Glutamatergic neuron (in vitro differentiated cells): Measurements from ENCODE around the gene GADD45GIP1. TPM values are rescaled to one million over a fixed set of nuclear protein-coding genes. Genes with fewer than 3 reads are reported as not detected.
A peak's percentile ranks its signal among the peaks of the same experiment; 100 is the strongest.

ENCODE experiments used
- DNase-seq: peaks from one replicate; pipeline ENCODE4 v3.0.0; 2022
- H3K27ac Mint-ChIP-seq: one replicate; pipeline ENCODE4 v1.8.0; 2020; ENCODE audit warnings: mild to moderate bottlenecking, mixed read lengths, inconsistent platforms; ENCODE audit not compliant: unreplicated experiment
- H3K27me3 Mint-ChIP-seq: one replicate; pipeline ENCODE4 v1.8.0; 2020; ENCODE audit warnings: mild to moderate bottlenecking, moderate library complexity, mixed read lengths, inconsistent platforms; ENCODE audit not compliant: unreplicated experiment
- H3K36me3 Mint-ChIP-seq: one replicate; pipeline ENCODE4 v1.8.0; 2020; ENCODE audit warnings: mild to moderate bottlenecking, mixed read lengths, inconsistent platforms; ENCODE audit not compliant: unreplicated experiment
- H3K4me1 Mint-ChIP-seq: one replicate; pipeline ENCODE4 v1.8.0; 2020; ENCODE audit warnings: mild to moderate bottlenecking, low read depth, mixed read lengths, inconsistent platforms; ENCODE audit not compliant: unreplicated experiment
- H3K4me3 Mint-ChIP-seq: one replicate; pipeline ENCODE4 v1.8.0; 2020; ENCODE audit warnings: mild to moderate bottlenecking, mixed read lengths, inconsistent platforms; ENCODE audit not compliant: unreplicated experiment
- H3K9me3 Mint-ChIP-seq: one replicate; pipeline ENCODE4 v1.8.0; 2020; ENCODE audit warnings: mild to moderate bottlenecking, moderate library complexity, mixed read lengths, inconsistent platforms; ENCODE audit not compliant: unreplicated experiment
- long read RNA-seq: library from polyadenylated mRNA; unstranded; transcript quantifications from one replicate; pipeline ENCODE4 v2.0.0, GENCODE V29; 2020; ENCODE audit not compliant: unreplicated experiment
- total RNA-seq: library from RNA; stranded (reverse); fragmentation: NEBNext Ultra II Directional; extraction: Animal tissue kit (Norgen Biotek cat#: 25700); gene quantifications from one replicate; pipeline ENCODE4 v1.2.1, GENCODE V29; 2021; ENCODE audit not compliant: unreplicated experiment
- TF ChIP-seq, protein P1 (sequence below): fragments of 200-600 bp; sonication (generic); IDR thresholded peaks from one replicate; pipeline ENCODE4 v1.5.0; 2021; ENCODE audit not compliant: partially characterized antibody, unreplicated experiment

GADD45GIP1 gene
- 28.8 TPM for total RNA-seq
- long read RNA-seq, transcript GADD45GIP1-201 (2 exons, 1,782 nt) = major isoform, 138 of 202 reads
- long read RNA-seq, partial matches to known transcripts = 0 of 202 reads
- long read RNA-seq, other reads (novel, unspliced or antisense) = 64 of 202 reads

DNA sequence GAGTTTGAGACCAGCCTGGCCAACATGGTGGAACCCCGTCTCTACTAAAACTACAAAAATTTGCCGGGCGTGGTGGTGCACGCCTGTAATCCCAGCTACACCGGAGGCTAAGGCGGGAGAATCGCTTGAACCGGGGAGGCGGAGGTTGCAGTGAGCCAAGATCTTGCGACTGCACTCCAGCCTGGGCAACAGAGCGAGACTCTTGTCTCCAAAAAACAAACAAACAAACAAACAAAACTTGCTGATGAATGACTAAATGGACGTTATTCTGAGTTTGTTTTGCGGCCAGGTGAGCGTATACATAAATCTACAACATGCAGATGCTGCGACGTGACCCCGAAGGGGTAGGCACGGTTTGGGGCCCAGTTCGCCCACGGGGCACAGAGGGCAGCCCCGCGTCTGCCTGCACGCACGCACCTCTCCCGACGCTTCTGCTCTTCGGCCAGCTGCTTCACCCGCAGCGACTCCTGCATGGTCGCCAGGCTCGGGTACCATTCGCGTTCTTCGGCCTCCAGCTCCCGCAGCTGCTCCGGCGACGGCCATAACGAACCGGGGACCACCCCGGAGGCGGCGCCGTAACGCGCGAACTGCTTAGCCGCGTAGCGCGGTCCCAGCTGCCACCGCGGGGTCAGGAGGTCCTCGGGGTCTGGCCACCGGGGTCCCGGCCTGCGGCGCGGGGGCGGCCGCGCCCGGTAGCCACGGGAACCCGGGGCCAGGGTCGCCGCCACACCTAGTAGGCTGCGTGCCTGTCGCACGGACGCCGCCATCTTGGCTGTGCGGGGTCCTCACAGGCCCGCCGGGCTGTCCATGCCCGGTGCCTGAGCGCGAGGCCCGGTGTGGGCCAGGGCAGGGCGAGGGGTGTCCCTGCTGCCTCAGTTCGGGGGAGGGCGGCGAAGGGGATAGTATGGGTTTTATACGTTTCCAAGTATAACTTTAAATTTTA lies at the start of gene GADD45GIP1:
GADD45GIP1 (minus strand) TSS at position 778 of the 943 bp plus-strand sequence; CDS start at position 767, 11 bp downstream.
- peak within 1 kb of the TSS; percentile 95 for H3K4me3 Mint-ChIP-seq
- H3K9me3 Mint-ChIP-seq = peaks cover 5% of the 10 kb centered on the region
- H3K27me3 Mint-ChIP-seq = peaks cover 7% of the 10 kb centered on the region
- DNase-seq = peak; percentile 87
- TF ChIP-seq, protein P1, sequence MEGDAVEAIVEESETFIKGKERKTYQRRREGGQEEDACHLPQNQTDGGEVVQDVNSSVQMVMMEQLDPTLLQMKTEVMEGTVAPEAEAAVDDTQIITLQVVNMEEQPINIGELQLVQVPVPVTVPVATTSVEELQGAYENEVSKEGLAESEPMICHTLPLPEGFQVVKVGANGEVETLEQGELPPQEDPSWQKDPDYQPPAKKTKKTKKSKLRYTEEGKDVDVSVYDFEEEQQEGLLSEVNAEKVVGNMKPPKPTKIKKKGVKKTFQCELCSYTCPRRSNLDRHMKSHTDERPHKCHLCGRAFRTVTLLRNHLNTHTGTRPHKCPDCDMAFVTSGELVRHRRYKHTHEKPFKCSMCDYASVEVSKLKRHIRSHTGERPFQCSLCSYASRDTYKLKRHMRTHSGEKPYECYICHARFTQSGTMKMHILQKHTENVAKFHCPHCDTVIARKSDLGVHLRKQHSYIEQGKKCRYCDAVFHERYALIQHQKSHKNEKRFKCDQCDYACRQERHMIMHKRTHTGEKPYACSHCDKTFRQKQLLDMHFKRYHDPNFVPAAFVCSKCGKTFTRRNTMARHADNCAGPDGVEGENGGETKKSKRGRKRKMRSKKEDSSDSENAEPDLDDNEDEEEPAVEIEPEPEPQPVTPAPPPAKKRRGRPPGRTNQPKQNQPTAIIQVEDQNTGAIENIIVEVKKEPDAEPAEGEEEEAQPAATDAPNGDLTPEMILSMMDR = no peak
- peaks cover 23% of the 10 kb centered on the region for H3K4me1 Mint-ChIP-seq
- H3K36me3 Mint-ChIP-seq = no peaks in the 10 kb centered on the region
- peak within 1 kb of the TSS; percentile 84 for H3K27ac Mint-ChIP-seq

DNA sequence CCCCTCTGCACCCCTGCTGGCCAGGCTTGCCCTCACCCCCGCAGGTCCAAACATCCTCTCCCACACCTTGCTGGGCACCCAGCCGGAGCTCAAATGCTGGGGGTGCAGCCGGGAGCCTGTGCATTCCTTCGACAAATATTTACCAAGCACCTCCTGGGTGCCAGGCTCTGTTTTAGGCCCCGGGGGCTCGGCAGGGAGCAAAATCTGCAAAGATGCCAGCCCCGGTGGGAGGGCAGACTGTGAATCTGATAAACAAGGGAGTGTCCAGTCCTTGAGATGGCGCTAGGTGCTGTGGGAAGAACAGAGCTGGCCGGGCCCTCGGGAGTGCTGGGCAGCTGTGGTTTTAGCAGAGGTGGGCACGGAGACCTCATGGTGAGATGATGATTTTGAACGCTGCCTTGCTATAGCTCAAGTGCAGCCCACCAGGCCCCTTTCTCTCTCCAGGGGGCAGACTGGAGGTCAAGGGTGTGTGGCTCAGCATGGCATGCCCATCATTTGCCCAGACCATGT lies 48.9 kb upstream of the GADD45GIP1 start:
- H3K4me1 Mint-ChIP-seq = peaks cover 2% of the 10 kb centered on the region
- peaks cover 20% of the 10 kb centered on the region for H3K27me3 Mint-ChIP-seq
- DNase-seq = no peak
- H3K36me3 Mint-ChIP-seq = no peaks in the 10 kb centered on the region
- TF ChIP-seq, protein P1 = peak; percentile 4
- no peak overlapping the region for H3K27ac Mint-ChIP-seq
- H3K4me3 Mint-ChIP-seq = no peak overlapping the region
- H3K9me3 Mint-ChIP-seq = peaks cover 4% of the 10 kb centered on the region

DNA sequence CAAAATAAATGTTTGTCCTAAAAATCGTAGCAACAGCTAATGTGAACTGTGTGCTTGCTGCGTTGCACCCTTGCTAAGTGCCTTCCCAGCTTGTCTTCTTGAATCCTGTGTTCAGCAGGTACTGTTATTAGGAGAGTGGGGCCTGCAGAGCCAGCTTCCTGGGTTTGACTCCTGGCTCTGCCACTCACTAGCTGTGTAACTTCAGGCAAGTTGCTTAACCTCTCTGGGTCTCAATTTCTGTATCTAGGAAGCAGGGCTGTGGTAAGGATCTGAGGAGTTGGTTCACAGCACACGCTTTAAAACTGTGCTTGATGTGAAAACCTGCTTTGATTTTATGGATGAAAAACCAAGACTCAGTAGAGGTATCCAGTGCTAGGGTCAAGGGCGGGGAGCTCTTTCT lies 48.2 kb upstream of the GADD45GIP1 start:
- no peak for DNase-seq
- no peak overlapping the region for H3K4me3 Mint-ChIP-seq
- H3K27ac Mint-ChIP-seq = no peak overlapping the region
- peaks cover 2% of the 10 kb centered on the region for H3K4me1 Mint-ChIP-seq
- peaks cover 19% of the 10 kb centered on the region for H3K27me3 Mint-ChIP-seq
- no peaks in the 10 kb centered on the region for H3K36me3 Mint-ChIP-seq
- H3K9me3 Mint-ChIP-seq = peaks cover 4% of the 10 kb centered on the region
- TF ChIP-seq, protein P1 = no peak

DNA sequence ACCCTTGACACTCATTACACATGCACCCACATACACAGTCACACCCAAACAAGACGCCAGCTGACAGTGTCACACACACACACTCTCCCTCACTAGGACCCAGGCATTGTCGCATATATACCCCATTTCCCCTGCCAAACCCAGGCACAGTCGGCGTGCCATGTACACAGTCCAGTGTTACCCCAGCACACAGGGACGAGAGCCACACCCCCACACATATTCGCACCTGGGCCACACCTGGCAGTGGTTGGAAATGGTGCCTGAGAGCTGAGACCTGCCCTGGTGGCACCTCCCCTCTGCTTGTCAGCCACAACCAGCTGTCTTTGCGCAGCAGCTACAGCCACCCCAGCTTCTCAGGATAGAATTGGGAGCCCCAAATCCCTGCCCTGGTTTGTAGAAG lies 47.2 kb upstream of the GADD45GIP1 start:
- no peaks in the 10 kb centered on the region for H3K36me3 Mint-ChIP-seq
- H3K27ac Mint-ChIP-seq = no peak overlapping the region
- DNase-seq = no peak
- H3K4me3 Mint-ChIP-seq = no peak overlapping the region
- TF ChIP-seq, protein P1 = no peak
- H3K4me1 Mint-ChIP-seq = peaks cover 2% of the 10 kb centered on the region
- H3K9me3 Mint-ChIP-seq = peaks cover 2% of the 10 kb centered on the region
- H3K27me3 Mint-ChIP-seq = peaks cover 22% of the 10 kb centered on the region

DNA sequence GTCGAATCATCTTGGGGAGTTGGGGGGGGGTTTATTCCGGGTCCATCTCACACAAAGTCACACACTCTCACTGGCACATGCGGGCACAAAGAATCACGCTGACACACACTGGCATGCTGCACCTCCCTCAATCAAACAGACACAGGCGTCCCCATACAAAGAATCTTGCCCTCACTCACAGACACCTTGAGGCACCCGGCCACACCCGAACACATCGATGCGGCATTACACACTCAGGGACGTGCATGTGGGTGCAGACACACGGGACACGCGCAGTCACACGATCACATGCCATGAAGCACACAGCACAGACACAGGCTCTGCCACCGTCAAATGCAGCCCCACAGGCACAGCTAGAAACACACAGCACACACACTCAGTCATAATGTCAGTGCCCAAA lies 46.1 kb upstream of the GADD45GIP1 start:
- no peak overlapping the region for H3K4me3 Mint-ChIP-seq
- H3K27ac Mint-ChIP-seq = no peak overlapping the region
- peaks cover 6% of the 10 kb centered on the region for H3K9me3 Mint-ChIP-seq
- peaks cover 21% of the 10 kb centered on the region for H3K27me3 Mint-ChIP-seq
- TF ChIP-seq, protein P1 = no peak
- H3K36me3 Mint-ChIP-seq = peaks cover 2% of the 10 kb centered on the region
- no peaks in the 10 kb centered on the region for H3K4me1 Mint-ChIP-seq
- no peak for DNase-seq
